Endothelial cell of umbilical vein (primary cell): ENCODE measurements around the gene LAMB4. TPM values are rescaled to one million over a fixed set of nuclear protein-coding genes. Genes with fewer than 3 reads are reported as not detected.

Experiments
- BruUV-seq: library from RNA; stranded (reverse); fragments of 400-500 nt; replicated peaks from 2 replicates; lab custom pipeline; 2021; lab: Mats Ljungman, UMichigan
- CTCF ChIA-PET: fragments of 300-600, 350-600 bp; sonication (Branson Sonifier 250); formaldehyde crosslinking; loops from one replicate; lab custom pipeline; 2021; ENCODE audit warnings: antibody characterized with exemption, inconsistent platforms; lab: Charles Lee
- POLR2A ChIA-PET: fragments of 300-600, 350-600 bp; sonication (Branson Sonifier 250); formaldehyde crosslinking; loops from one replicate; lab custom pipeline; 2021; ENCODE audit warnings: antibody characterized with exemption, inconsistent platforms; lab: Charles Lee
- DNase-seq: peaks from one replicate; pipeline ENCODE4 v3.0.0-alpha.2; 2011; ENCODE audit warnings: low read depth, low spot score
- FAIRE-seq: peaks from 2 replicates; lab custom pipeline; 2011; peaks lifted over from hg19 to GRCh38; lab: Jason Lieb, UNC
- H2AFZ ChIP-seq: 2 replicates; pipeline ENCODE4 v1.6.0; 2012; ENCODE audit warnings: low read depth, low read length, control low read depth, inconsistent platforms
- H3K27ac ChIP-seq: 2 replicates; pipeline ENCODE4 v1.5.1; 2011; ENCODE audit warnings: low read depth, mild to moderate bottlenecking, control low read depth, low read length, moderate library complexity; ENCODE audit not compliant: insufficient read depth
- H3K27me3 ChIP-seq, 2 experiments: 2 replicates each; pipeline versions ENCODE4 v1.6.0 to v1.6.1; 2011; ENCODE audit warnings: low read length in 2 of 2, mixed read lengths in 1 of 2; ENCODE audit not compliant: control insufficient read depth in 2 of 2, insufficient read depth in 2 of 2
- H3K36me3 ChIP-seq, 2 experiments: 2 replicates in 1 of 2; 3 replicates in 1 of 2; pipeline ENCODE4 v1.5.1; 2011; ENCODE audit warnings: low read length in 2 of 2, mild to moderate bottlenecking in 1 of 2, moderate library complexity in 1 of 2; ENCODE audit not compliant: control insufficient read depth in 2 of 2, insufficient read depth in 2 of 2; ENCODE audit errors: extremely low read depth in 1 of 2
- H3K4me1 ChIP-seq: 3 replicates; pipeline ENCODE4 v1.5.1; 2011; ENCODE audit warnings: mild to moderate bottlenecking, low read length; ENCODE audit not compliant: control insufficient read depth, insufficient read depth; ENCODE audit errors: extremely low read depth
- H3K4me2 ChIP-seq: 2 replicates; pipeline ENCODE4 v1.6.1; 2011; ENCODE audit warnings: low read length, control low read depth, mixed read lengths; ENCODE audit not compliant: insufficient read depth
- H3K4me3 ChIP-seq, 3 experiments: fragments of 200-600 bp in 1 of 3; sonication (generic), shearing (Covaris generic) in 1 of 3; replicated peaks in 1 of 3; 2 replicates each; pipeline ENCODE4 v1.5.1; 2011 to 2016; ENCODE audit warnings: control low read depth in 3 of 3, low read length in 3 of 3, mild to moderate bottlenecking in 2 of 3, inconsistent platforms in 1 of 3, low read depth in 1 of 3, moderate library complexity in 1 of 3; ENCODE audit not compliant: insufficient read depth in 1 of 3
- H3K79me2 ChIP-seq: 2 replicates; pipeline ENCODE4 v1.6.0; 2012; ENCODE audit warnings: low read length, inconsistent platforms; ENCODE audit not compliant: control insufficient read depth, insufficient read depth
- H3K9ac ChIP-seq: replicated peaks from 2 replicates; pipeline ENCODE3; 2011; ENCODE audit warnings: low read length, control low read depth; ENCODE audit not compliant: insufficient read depth; ENCODE audit errors: extremely low read depth
- H3K9me1 ChIP-seq: replicated peaks from 3 replicates; pipeline ENCODE4 v1.6.0; 2011; ENCODE audit warnings: mild to moderate bottlenecking, low read length; ENCODE audit not compliant: control insufficient read depth, insufficient read depth; ENCODE audit errors: extremely low read depth
- H3K9me3 ChIP-seq: replicated peaks from 2 replicates; pipeline ENCODE4 v1.5.1; 2012; ENCODE audit warnings: low read length, inconsistent platforms; ENCODE audit not compliant: control insufficient read depth, insufficient read depth
- H4K20me1 ChIP-seq: replicated peaks from 2 replicates; pipeline ENCODE3; 2011; ENCODE audit warnings: mild to moderate bottlenecking, low read length; ENCODE audit not compliant: control insufficient read depth, insufficient read depth; ENCODE audit errors: extremely low read depth
- CTCF ChIP-seq, 2 donors: IDR thresholded peaks; 1 replicate in 1 of 2; 2 replicates in 1 of 2; pipeline ENCODE4 v1.5.1; 2011; ENCODE audit warnings: low read length in 2 of 2, mild to moderate bottlenecking in 2 of 2, moderate library complexity in 2 of 2, control low read depth in 1 of 2, inconsistent platforms in 1 of 2, low read depth in 1 of 2; ENCODE audit not compliant: insufficient read depth in 1 of 2; ENCODE audit errors: extremely low read depth in 1 of 2
- EZH2 ChIP-seq: IDR thresholded peaks from 2 replicates; pipeline ENCODE4 v1.6.1; 2012; ENCODE audit warnings: borderline replicate concordance, low read depth, mild to moderate bottlenecking, moderate library complexity, low read length, inconsistent platforms; ENCODE audit not compliant: severe bottlenecking
- FOS ChIP-seq: IDR thresholded peaks from 2 replicates; pipeline ENCODE4 v1.6.1; 2011; ENCODE audit warnings: mild to moderate bottlenecking, low read length, moderate library complexity, borderline replicate concordance; ENCODE audit not compliant: insufficient read depth
- GATA2 ChIP-seq: IDR thresholded peaks from 2 replicates; pipeline ENCODE4 v1.7.0; 2011; ENCODE audit warnings: low read depth, mild to moderate bottlenecking, moderate library complexity, mixed read lengths, low read length; ENCODE audit not compliant: insufficient read length, insufficient read depth
- JUN ChIP-seq: IDR thresholded peaks from 2 replicates; pipeline ENCODE4 v1.6.1; 2011; ENCODE audit warnings: borderline replicate concordance, low read depth; ENCODE audit not compliant: insufficient read length, insufficient read depth
- MAX ChIP-seq: IDR thresholded peaks from 2 replicates; pipeline ENCODE4 v1.6.1; 2011; ENCODE audit not compliant: insufficient read depth, insufficient read length
- MYC ChIP-seq: IDR thresholded peaks from one replicate; pipeline ENCODE4 v1.6.1; 2011; ENCODE audit warnings: mild to moderate bottlenecking, low read depth, low read length
- POLR2A ChIP-seq: IDR thresholded peaks from 2 replicates; pipeline ENCODE4 v1.6.1; 2012; ENCODE audit warnings: low read depth, mild to moderate bottlenecking, control low read depth, low read length
- POLR2AphosphoS5 ChIP-seq: IDR thresholded peaks from 2 replicates; pipeline ENCODE4 v1.6.1; 2012; ENCODE audit warnings: low read depth, mild to moderate bottlenecking, control low read depth, low read length, moderate library complexity; ENCODE audit not compliant: insufficient read depth
- dilution Hi-C: fragments of 300-500 bp; cut with MboI; formaldehyde crosslinking; loops from one replicate; pipeline ENCODE4 v1.15.0; 2019; ENCODE audit warnings: low sequenced_read_pairs; ENCODE audit not compliant: extremely low pct_ligation_motif_present
- intact Hi-C: fragments of 100-400 bp; cut with micrococcal nuclease; formaldehyde crosslinking; loops from one replicate; pipeline ENCODE4 v1.10.0; 2022
- polyA plus RNA-seq, 4 experiments: library from polyadenylated mRNA; depleted of rRNA in 3 of 4; stranded (reverse) in 3 of 4; unstranded in 1 of 4; fragments of >200 nt; gene quantifications; 2 replicates each; pipeline versions ENCODE4 v1.2.1 to v1.2.3, GENCODE V29; 2011 to 2012; ENCODE audit warnings: missing spikeins in 1 of 4
- total RNA-seq: library from RNA; stranded (reverse); gene quantifications from 2 replicates; pipeline ENCODE4 v1.2.3, GENCODE V29; 2021

Gene LAMB4
- total and polyA plus RNA-seq, 2 donors (not counting 3 experiments of a cell fraction or from before 2014, with no cell fraction given), result 0.15 to 0.20 TPM

- no TSS peak for BruUV-seq
- Histone ChIP-seq H2AFZ (no peak overlapping the region), H3K9me3 (no peaks in the 10 kb centered on the region), H3K4me3 (no peak overlapping the region), H3K79me2 (no peaks in the 10 kb centered on the region), H3K36me3 (no peaks in the 10 kb centered on the region), H3K9ac (no peak overlapping the region), H3K9me1 (no peaks in the 10 kb centered on the region), H3K4me1 (peaks cover 13% of the 10 kb centered on the region), H3K27me3 (no peaks in the 10 kb centered on the region), H3K4me2 (no peak overlapping the region), H4K20me1 (no peaks in the 10 kb centered on the region), H3K27ac (no peak overlapping the region)
- DNase-seq (no peak), FAIRE-seq (no peak)
- POLR2A ChIA-PET, result no interaction called here
- CTCF ChIA-PET, result interaction anchor here (0.9 to 1.4 kb wide), 2 partner anchors 70 to 72 kb away, joined by 4 to 5 read pairs; no protein-coding TSS in a partner anchor
- TF ChIP-seq POLR2AphosphoS5, result no peak
- dilution Hi-C loops (no loop called here), intact Hi-C loops (no loop called here)
These were observed 43.2 kb downstream of the LAMB4 start for GRCh38 chr7:108086962-108087361.

GRCh38 chr7:108086546-108086945 is 43.6 kb downstream of the LAMB4 start:
- ChIA-PET CTCF (no interaction called here), POLR2A (no interaction called here)
- Histone ChIP-seq H3K36me3 (no peaks in the 10 kb centered on the region), H3K9ac (no peak overlapping the region), H3K4me2 (no peak overlapping the region), H3K4me3 (no peak overlapping the region), H3K9me3 (no peaks in the 10 kb centered on the region), H3K79me2 (no peaks in the 10 kb centered on the region), H2AFZ (no peak overlapping the region), H3K27me3 (no peaks in the 10 kb centered on the region), H3K27ac (no peak overlapping the region), H4K20me1 (no peaks in the 10 kb centered on the region), H3K4me1 (peaks cover 13% of the 10 kb centered on the region), H3K9me1 (no peaks in the 10 kb centered on the region)
- FAIRE-seq (no peak), DNase-seq (no peak)
- intact Hi-C loops (no loop called here), dilution Hi-C loops (no loop called here)
- no peak for TF ChIP-seq POLR2AphosphoS5
- TF ChIP-seq EZH2, result no peak
- TF ChIP-seq FOS, result no peak
- TF ChIP-seq CTCF (IDR thresholded peaks at IDR 0.05; ENCODE audit: extremely low read depth in 1 of 2, insufficient read depth in 1 of 2, low read depth in 1 of 2, low read length in 2 of 2), result no peak
- no peak for TF ChIP-seq JUN
- TF ChIP-seq GATA2, result no peak
- TF ChIP-seq POLR2A, result no peak
- TF ChIP-seq MAX, result no peak
- TF ChIP-seq MYC, result no peak
- BruUV-seq, result no TSS peak
